Osteocyte (in vitro differentiated cells): ENCODE data around the gene LRRC4B. TPM values are rescaled to one million over a fixed set of nuclear protein-coding genes. Genes with fewer than 3 reads are reported as not detected.

ENCODE experiments used
- DNase-seq: peaks from one replicate; pipeline ENCODE4 v3.0.0; 2021; ENCODE audit warnings: mixed read lengths; ENCODE audit not compliant: unreplicated experiment; ENCODE audit errors: extremely low spot score
- H3K27ac Mint-ChIP-seq: one replicate; pipeline ENCODE4 v1.8.0; 2021; ENCODE audit warnings: mild to moderate bottlenecking, mixed read lengths; ENCODE audit not compliant: unreplicated experiment
- H3K27me3 Mint-ChIP-seq: one replicate; pipeline ENCODE4 v1.8.0; 2021; ENCODE audit warnings: mixed read lengths; ENCODE audit not compliant: unreplicated experiment
- H3K36me3 Mint-ChIP-seq: one replicate; pipeline ENCODE4 v1.8.0; 2021; ENCODE audit warnings: mixed read lengths; ENCODE audit not compliant: unreplicated experiment
- H3K4me1 Mint-ChIP-seq: one replicate; pipeline ENCODE4 v1.8.0; 2021; ENCODE audit warnings: mixed read lengths; ENCODE audit not compliant: unreplicated experiment
- H3K4me3 Mint-ChIP-seq: one replicate; pipeline ENCODE4 v1.8.0; 2021; ENCODE audit warnings: mild to moderate bottlenecking, moderate library complexity, mixed read lengths; ENCODE audit not compliant: unreplicated experiment
- H3K9me3 Mint-ChIP-seq: one replicate; pipeline ENCODE4 v1.8.0; 2021; ENCODE audit warnings: mixed read lengths; ENCODE audit not compliant: unreplicated experiment
- CTCF ChIP-seq: fragments of 200-600 bp; sonication (generic); IDR thresholded peaks from 2 replicates; pipeline ENCODE4 v1.5.0; 2021; ENCODE audit warnings: antibody characterized with exemption, mild to moderate bottlenecking, moderate library complexity
- total RNA-seq: library from RNA; stranded (reverse); gene quantifications from 2 replicates; pipeline ENCODE4 v1.2.1, GENCODE V29; 2021

LRRC4B gene
- total RNA-seq, 1 donor from 2014 or later, result 0.11 TPM

- Mint-ChIP-seq H3K9me3 (no peaks in the 10 kb centered on the region), H3K27ac (no peak overlapping the region), H3K36me3 (peaks cover under 1% of the 10 kb centered on the region), H3K4me3 (no peak overlapping the region), H3K27me3 (peaks cover 40% of the 10 kb centered on the region), H3K4me1 (peaks cover 5% of the 10 kb centered on the region)
- no peak for TF ChIP-seq CTCF
- DNase-seq, result no peak
Measured at GRCh38 chr19:50490411-50490811, 77.8 kb downstream of the LRRC4B start.

- DNase-seq, result no peak
- peaks cover 5% of the 10 kb centered on the region for H3K4me1 Mint-ChIP-seq
- no peak for TF ChIP-seq CTCF
- peaks cover 8% of the 10 kb centered on the region for H3K36me3 Mint-ChIP-seq
- no peak overlapping the region for H3K4me3 Mint-ChIP-seq
- H3K27ac Mint-ChIP-seq, result no peak overlapping the region
- peaks cover 35% of the 10 kb centered on the region for H3K27me3 Mint-ChIP-seq
- no peaks in the 10 kb centered on the region for H3K9me3 Mint-ChIP-seq
Measured at GRCh38 chr19:50489461-50490011, 78.7 kb downstream of the LRRC4B start.

GRCh38 chr19:50488389-50489194 lies 79.6 kb downstream of the LRRC4B start:
- H3K9me3 Mint-ChIP-seq, result no peaks in the 10 kb centered on the region
- peaks cover 5% of the 10 kb centered on the region for H3K4me1 Mint-ChIP-seq
- no peak overlapping the region for H3K4me3 Mint-ChIP-seq
- TF ChIP-seq CTCF, result no peak
- no peak overlapping the region for H3K27ac Mint-ChIP-seq
- peaks cover 8% of the 10 kb centered on the region for H3K36me3 Mint-ChIP-seq
- peaks cover 35% of the 10 kb centered on the region for H3K27me3 Mint-ChIP-seq
- no peak for DNase-seq

- peak; percentile 81 for DNase-seq
- peaks cover 31% of the 10 kb centered on the region for H3K27me3 Mint-ChIP-seq
- no peaks in the 10 kb centered on the region for H3K9me3 Mint-ChIP-seq
- H3K27ac Mint-ChIP-seq, result no peak overlapping the region
- H3K4me1 Mint-ChIP-seq, result peaks cover 5% of the 10 kb centered on the region
- H3K4me3 Mint-ChIP-seq, result no peak overlapping the region
- peaks cover 16% of the 10 kb centered on the region for H3K36me3 Mint-ChIP-seq
- peak; percentile 51 for TF ChIP-seq CTCF
Measured at GRCh38 chr19:50486823-50487515, 81.3 kb downstream of the LRRC4B start.
